NCI-H226 (cell line): Measurements from ENCODE around the gene TNFRSF14.

Experiments
- DNase-seq: peaks from one replicate; pipeline ENCODE4 v3.0.0-alpha.2; 2015

TNFRSF14 gene

GRCh38 chr1:2604156-2604843, 48.1 kb downstream of the TNFRSF14 start:
- no peak for DNase-seq

- DNase-seq: no peak
Observed at GRCh38 chr1:2604844-2605508, 48.8 kb downstream of the TNFRSF14 start.

- no peak for DNase-seq
Observed at GRCh38 chr1:2605509-2606395, 49.6 kb downstream of the TNFRSF14 start.

GRCh38 chr1:2606396-2606880, 50.3 kb downstream of the TNFRSF14 start:
- no peak for DNase-seq

GRCh38 chr1:2606881-2607621, 50.9 kb downstream of the TNFRSF14 start:
- no peak for DNase-seq

GRCh38 chr1:2607641-2608091, 51.5 kb downstream of the TNFRSF14 start:
- DNase-seq: no peak

- DNase-seq: no peak
Observed at GRCh38 chr1:2609319-2610035, 53.3 kb downstream of the TNFRSF14 start.

GRCh38 chr1:2610036-2610959, 54.1 kb downstream of the TNFRSF14 start:
- no peak for DNase-seq

- DNase-seq: no peak
Observed at GRCh38 chr1:2611031-2611501, 54.9 kb downstream of the TNFRSF14 start.

GRCh38 chr1:2611621-2612437, 55.7 kb downstream of the TNFRSF14 start:
- DNase-seq: no peak

- no peak for DNase-seq
Observed at GRCh38 chr1:2612591-2613365, 56.6 kb downstream of the TNFRSF14 start.
